GM21367 (cell line): ENCODE measurements around the gene PRLR.
"Not testable (repeated sequence)": the region's sequence is repeated elsewhere in the genome, so short reads cannot be mapped to it uniquely, and the experiment has no call there.

Source experiments
- ATAC-seq: cut with Tn5 transposase; IDR thresholded peaks from one replicate; pipeline ENCODE4 v1.9.1; 2021; ENCODE audit not compliant: unreplicated experiment

PRLR gene

DNA sequence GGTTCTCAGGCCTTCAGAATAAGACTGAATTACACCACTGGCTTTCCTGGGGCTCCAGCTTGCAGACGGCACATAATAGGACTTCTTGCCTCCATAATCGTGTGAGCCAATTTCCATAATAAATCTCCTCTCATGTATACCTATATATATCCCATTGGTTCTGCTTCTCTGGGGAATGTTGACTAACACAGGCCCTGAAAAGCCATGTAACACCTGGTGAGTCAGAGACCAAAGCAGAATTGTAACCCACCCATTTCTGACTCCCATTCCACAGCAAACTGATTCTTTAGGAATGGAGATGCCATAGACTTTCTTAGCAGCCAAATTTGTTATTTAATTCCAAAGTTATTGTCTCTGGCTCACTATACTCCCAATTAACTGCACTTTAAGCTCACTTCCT is 97.1 kb downstream of the PRLR start:
- ATAC-seq = no peak

DNA sequence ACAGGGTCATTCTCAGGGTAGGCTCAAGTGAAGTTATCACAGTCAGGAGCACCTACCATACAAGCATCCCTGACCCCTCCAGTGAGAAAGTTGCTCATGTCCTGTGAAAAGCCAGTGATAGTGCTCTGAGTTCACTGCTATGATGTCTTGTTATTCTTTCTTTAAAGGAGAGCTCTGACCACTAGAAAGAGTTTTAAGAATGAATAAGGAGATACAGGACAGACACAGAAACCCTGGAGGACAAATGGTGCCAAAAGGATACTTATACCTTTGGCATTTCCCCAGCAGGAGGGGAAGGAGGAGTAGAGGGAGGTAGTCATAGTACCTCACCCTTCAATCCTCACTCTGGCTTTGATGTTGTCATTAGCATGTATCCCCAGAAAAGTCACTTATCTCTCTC is 98.6 kb downstream of the PRLR start:
- no peak for ATAC-seq

DNA sequence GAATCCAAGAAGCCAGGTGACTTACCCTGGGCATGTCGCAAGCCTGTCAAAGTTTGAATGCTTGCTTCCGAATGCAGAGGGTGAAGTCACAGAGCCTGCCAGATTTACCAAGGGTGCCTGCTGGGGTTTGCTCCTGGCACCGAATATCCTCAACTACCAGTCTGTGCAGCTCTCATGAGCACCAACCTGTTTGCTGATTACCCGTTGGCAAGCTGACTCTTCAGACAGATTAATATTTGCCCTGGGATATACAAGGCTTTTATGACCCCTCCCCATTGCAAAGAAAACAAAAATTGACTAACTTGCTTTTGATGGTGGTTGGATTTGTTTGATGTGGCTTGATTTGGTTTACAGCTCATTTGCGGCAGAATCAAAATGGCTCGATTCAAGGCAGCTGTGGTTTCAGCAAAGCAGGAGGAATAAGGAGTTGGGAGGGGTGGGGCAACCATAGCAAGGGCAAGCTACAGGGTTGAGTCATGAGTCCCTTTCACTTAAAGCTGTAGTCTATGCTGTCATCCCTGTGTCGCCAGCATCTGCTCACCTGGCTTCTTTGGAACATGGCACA is 100.3 kb downstream of the PRLR start:
- ATAC-seq = no peak

DNA sequence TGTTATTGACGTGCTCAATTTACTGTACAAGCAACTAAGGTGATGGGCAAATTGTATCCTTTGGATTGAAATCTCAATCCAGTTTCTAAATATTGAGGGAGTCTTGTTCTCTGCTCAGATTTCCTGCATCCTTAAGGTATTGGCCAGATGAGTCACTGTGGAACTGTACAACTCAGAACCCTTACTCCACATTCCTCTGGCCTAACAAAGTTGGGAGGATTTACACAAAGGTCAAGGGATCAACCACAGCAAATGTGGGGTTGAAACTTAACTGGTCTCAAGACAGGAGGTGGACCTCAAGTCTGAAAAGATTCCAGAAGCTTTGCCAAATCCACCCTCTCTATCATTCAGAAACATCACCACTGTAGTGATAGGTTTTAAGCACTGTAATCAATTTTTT is 101.0 kb downstream of the PRLR start:
- ATAC-seq = no peak

DNA sequence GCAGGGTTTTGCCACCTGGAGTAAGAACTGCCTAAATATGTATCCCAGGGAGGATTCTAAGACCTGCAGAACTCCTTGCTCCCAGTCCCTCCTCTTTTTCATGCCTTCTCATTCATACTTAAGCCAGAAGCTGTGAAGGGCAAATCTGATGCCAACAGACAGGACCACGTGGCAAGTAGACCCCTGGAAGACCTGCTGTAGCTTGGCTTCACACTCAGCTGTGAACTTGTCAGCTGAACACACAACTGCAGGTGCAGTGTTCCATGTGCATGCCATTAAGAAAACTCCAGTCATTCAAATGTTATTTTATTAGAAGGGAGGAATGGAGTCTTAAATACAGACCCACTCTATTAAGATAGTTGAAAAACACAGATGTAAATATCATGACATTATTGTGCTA is 103.3 kb downstream of the PRLR start:
- ATAC-seq = no peak

DNA sequence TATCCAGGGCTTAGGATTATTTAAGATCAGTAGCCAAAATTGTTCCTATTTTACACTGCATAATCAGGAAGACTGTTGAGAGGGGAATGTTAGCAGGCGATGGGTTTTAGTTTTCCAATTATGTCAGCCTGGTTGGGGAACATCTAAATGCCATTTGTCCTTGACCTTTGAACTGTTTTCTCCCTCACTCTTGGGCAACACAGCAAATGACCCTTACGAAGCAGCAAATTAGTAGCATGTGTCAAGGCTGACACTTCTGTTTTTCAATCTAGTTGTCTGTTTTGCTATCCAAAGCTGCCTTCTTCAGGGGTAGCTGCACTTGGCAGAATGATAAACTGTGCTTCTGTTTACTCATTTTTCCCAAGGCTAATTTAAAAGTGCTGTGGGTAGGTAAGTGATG is 104.5 kb downstream of the PRLR start:
- ATAC-seq = no peak

DNA sequence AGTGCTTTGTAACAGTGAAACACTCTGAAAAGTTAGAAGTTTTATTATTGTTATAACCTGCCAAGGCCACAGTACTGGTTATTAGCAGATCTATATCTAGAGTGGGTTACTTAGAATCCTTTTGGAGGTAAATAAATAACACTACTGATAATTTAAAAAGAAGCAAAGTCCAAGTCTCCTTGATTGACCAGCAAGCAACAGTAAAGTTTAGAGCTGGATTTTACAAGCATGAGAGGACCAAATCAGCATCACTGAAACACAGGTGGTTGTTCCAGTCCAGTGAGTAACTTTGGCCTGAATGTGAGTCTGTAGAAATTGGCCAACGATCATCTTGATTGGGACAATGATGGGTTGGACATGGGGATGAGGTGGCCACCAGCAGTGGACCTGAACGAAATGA is 105.4 kb downstream of the PRLR start:
- no peak for ATAC-seq

DNA sequence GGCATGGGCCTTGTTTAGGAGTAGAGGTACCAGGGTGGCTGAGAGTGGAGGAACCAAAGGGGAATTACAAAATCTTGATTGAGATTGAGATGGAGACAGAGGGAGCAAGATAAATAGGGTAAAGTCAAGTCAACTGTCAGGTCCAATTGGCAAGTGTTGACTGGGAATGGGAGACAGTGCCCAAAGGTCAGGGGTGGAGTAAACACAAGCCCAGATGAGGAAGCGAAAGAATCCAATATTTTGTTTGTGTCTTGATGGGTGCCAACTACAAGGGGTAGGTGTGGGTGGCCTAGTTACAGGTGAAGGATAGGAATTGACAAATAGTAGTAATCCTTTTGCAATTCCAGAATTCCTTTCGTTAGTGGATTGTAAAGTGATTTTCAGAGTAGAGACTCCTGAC is 107.5 kb downstream of the PRLR start:
- ATAC-seq = no peak

DNA sequence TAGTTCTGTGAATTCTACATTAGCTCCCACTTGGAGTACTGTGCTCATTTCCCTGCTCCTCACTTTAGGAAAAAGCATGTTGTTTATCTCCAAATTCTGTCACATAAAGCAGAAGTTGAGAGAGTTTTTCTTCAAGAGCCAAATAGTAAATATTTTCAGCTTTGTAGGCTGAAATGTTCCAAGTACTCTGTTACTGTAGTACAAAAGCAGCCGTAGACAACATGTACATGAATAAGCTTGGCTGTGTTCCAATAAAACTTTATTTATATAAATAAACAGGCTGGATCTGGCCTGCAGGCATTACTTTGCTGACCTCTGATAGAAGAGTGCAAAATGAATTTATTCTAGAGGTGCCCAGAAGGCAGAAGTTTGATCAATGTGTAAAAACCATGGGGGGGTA is 109.6 kb downstream of the PRLR start:
- ATAC-seq = no peak

- ATAC-seq = no peak
Observed at GRCh38 chr5:35117967-35118366, 112.3 kb downstream of the PRLR start.

GRCh38 chr5:35115920-35116319 is 114.4 kb downstream of the PRLR start:
- no peak for ATAC-seq

- no peak for ATAC-seq
Observed at GRCh38 chr5:35114698-35115097, 115.6 kb downstream of the PRLR start.

- no peak for ATAC-seq
Observed at GRCh38 chr5:35112300-35112699, 118.0 kb downstream of the PRLR start.

DNA sequence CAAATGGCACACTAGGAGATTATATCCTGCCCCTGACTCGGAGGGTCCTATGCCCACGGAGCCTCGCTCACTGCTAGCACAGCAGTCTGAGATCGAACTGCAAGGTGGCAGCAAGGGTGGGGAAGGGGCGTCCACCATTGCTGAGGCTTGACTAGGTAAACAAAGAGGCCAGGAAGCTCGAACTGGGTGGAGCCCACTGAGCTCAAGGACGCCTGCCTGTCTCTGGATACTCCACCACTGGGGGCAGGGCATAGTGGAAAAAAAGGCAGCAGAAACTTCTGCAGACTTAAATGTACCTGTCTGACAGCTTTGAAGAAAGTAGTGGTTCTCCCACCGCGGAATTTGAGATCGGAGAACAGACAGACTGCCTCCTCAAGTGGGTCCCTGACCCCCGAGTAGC is 125.7 kb downstream of the PRLR start:
- not testable (repeated sequence) for ATAC-seq

- no peak for ATAC-seq
Observed at GRCh38 chr5:35103637-35104299, 126.5 kb downstream of the PRLR start.

GRCh38 chr5:35101720-35102119 is 128.6 kb downstream of the PRLR start:
- not testable (repeated sequence) for ATAC-seq

GRCh38 chr5:35101016-35101415 is 129.3 kb downstream of the PRLR start:
- no peak for ATAC-seq

DNA sequence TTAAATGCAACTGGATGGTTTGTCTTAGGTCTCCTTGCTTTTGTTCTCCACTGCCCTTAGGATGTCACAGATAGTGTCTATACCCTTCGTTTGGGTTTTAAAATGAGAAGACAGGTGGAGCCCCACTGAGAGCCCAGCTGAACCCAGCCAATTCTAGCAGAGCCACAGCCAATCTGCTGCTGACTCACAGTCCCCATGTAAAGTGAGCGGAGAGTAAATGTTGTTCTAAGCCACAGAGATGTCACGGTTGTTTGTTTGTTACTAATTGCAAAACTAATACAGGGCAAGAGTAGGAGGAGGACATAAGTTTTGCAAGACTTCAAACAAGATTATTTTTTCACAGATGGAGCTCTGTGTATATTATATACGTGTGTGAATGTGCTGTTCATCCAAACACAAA is 132.1 kb downstream of the PRLR start:
- no peak for ATAC-seq

DNA sequence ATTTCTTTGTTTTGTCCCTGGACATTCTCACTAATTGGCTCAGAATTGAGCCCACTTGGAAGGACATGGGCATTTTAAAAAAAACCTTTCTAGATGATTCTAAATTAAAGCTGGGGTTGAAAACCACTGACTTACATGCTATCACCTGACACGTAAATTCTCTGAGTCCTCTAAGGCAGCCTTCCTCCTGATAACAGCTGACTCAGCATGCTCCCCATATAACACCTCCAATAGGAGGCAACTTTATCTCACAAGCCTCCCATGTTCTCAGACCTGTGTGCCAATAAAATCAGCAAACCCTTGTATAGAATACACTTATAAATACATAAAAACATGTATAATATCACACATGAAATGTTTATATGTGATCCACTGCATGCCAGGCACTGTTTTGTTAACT is 133.4 kb downstream of the PRLR start:
- no peak for ATAC-seq

DNA sequence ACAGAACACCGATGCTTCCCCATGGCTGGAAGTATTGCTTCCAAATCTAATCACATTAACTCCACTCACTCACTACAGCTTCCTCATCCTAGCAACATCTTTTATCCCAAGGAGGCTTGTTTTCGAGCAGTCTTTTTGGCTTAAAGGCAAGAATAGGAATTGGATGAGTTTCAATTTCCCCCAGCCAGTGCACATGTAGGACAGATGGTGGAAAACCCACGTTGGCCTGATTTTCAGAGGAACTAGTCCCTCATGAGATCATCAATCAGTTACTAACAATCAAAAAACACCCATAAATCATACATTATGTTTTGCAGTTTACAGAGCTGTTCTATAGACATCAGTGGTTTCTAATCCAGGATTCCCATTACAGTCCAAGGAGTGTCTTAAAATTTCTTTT is 134.1 kb downstream of the PRLR start:
- ATAC-seq = no peak

- ATAC-seq = no peak
Observed at GRCh38 chr5:35095366-35095765, 134.9 kb downstream of the PRLR start.

DNA sequence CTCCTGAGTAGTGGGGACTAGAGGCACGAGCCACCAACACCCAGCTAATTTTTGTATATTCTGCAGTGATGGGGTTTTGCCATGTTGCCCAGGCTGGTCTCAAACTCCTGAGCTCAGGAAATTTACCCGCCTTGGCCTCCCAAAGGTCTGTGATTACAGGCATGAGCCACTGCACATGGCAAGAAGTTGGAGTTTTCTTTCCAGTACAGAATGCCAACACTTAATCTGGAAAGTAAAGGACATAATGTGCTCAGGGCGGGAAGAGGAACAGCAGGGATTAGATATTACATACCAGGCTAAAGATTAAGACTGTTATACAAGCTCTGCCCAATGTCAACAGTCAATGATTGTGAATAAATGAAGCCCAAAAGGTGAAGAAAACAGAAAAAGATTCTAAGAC is 135.3 kb downstream of the PRLR start:
- no peak for ATAC-seq

DNA sequence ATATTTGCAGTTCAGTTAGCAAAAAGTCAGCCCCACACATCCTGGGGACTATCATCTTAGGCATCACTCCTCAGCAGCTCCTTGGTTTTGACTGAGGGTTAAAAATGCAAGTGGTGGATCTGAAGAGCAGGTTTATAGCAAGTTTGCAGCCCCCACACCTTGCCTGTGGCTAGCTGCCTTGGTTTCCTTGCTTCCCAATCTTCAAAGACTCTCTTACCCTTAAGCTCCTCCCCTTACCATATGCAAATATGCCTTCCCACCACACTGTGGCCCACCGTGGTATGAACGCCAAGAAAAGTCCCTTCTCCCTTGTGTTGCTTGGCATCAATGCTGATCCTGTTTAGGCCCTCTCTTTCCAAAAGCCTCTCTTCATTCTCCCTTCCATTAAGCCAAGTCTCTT is 137.6 kb downstream of the PRLR start:
- no peak for ATAC-seq
